HG03439 (cell line): Measurements from ENCODE around the gene DEK.

Experiments used
- ATAC-seq: cut with Tn5 transposase; IDR thresholded peaks from one replicate; pipeline ENCODE4 v1.9.1; 2021; ENCODE audit warnings: mild to moderate bottlenecking, moderate library complexity; ENCODE audit not compliant: unreplicated experiment

DEK gene

DNA sequence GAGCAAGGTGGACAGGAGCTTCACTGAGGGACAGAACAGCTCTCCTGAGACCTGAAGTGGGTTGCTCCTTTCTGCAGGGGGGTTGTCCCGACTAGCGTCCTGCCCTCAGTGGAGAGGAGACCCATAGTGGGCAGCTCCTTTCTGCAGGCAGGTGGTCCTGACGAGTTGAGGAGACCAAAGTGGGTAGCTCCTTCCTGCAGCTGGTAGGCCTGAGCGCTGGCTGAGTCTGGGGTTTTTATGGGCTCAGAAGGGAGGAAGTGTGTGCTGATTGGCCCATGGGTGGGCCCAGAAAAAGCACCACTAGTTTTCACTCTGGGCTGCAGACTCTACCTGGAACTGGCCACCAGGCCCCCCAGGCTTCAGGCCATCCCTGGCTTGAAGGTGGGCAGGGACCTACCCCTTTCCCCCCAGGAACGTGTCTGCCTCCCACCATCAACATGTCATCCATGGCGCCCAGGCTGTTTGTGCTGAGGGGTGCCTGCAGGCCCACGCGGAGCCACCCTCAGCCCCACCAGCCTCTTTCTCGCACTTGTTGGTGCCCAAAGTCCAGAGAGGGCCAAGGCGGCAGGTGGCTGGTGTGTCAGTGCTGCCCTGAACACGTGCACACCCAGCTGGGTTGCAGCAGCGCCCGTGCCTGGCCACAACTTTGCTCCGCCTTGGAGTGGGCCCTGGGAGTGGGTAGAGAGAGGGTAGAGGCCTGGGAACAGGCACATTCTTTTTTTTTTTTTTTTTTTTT, 1.6 kb upstream of the DEK start:
- ATAC-seq, result no peak

DNA sequence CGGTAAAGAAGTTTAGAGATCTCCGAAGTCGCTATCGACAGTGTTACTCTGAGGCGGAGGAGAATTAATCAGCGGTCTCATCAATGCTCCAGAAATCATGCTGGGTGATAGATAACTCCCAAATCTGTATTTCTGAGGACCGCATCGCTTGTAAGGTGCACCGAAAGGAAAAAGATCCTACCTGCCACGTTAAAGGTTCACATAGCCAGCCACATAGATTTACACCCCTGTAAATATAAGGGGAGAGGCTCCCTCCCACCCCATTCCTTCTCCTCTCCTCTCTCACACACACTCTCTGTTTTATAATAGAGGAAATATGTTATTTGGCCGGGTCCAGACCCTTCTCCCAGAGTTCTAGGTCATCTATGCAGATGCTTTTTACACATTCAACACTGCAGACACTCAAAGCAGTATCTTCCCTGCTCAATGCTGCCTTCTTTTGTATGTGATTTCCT, 620 bp upstream of the DEK start:
- no peak for ATAC-seq

DNA sequence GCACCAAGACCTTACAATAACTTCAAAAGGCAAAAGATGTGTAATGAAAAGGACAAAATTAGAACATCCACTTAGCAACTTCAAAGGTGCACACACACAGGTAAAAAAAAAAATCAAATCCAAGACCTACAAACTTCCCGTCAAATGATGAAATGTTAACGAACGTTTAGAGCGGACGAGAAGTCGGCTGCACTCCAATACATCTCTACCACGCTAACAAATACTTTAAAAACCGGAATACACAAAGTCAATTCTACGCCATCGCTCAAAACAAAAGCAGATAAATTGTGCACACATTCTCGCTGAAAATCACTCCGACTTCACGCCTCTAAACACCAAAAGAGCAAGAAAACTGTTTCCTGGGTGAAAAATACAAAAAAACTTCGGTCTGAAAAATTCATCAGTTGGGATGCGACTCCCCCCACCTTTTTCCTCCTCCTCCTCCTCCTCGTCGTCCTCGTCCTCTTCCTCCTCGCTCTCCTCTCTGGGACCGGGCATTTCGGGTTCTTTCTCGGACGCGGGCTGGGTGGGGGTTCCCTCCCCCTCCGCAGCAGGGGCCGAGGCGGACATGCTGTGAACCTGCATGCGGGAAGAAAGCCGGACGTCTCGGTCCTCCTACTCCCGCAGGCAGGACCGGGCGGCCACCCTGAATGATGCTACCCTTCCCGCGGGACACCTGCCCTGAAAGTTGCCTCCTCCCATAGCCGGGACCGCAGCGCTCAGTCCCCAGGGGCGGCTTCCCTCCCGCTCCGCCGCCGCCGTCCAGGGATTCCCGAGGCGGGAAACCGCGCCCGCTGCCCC, 712 bp downstream of the DEK start:
- no peak for ATAC-seq

GRCh38 chr6:18262702-18263417, 1.5 kb downstream of the DEK start:
- ATAC-seq, result peak; percentile 55

DNA sequence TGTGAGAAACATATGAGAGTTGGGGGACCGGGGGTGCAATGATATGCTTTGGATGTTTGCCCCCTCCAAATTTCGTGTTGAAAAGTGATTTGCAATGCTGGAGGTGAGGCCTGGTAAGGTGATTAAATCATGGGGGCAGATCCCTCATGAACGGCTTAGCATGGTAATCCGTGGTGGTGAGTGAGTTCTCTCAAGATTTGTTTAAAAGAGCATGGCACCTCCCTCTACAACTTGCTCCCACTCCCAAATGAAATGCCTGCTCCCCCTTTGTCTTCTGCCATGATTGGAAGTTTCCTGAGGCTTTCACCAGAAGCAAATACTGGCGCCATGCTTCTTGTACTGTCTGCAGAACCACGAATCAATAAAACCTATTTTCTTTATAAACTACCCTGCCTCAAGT, 2.5 kb downstream of the DEK start:
- ATAC-seq, result no peak

DNA sequence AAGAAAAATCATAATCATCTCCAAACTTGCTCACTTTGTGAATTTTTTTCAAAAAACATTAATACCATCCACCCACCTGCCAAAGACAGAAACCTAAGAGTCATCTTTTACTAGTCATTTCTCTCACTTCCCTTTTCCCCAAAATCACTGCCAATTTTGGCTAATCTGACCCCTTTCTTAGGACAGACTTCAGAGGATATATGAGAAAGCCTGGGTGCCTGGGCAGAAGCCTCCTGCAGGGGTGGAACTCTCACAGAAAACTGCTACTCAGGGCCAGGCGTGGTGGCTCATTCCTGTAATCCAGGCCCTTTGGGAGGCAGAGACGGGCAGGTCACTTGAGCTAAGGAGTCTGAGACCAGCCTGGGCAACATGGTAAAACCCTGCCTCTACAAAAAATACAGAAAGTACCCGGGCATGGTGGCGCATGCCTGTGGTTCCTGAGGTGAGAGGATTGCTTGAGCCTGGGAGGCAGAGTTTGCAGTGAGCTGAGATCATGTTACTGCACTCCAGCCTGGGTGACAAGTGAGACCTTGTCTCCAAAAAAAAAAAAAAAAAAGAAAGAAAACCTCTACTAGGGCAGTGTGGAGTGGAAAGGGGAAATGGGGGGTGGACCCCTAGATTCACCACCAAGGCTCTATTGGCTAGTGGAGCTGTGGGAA, 3.8 kb downstream of the DEK start:
- peak; percentile 44 for ATAC-seq

GRCh38 chr6:18259675-18260447, 4.5 kb downstream of the DEK start:
- peak; percentile 0 for ATAC-seq

GRCh38 chr6:18254793-18255192, 9.5 kb downstream of the DEK start:
- ATAC-seq, result no peak

GRCh38 chr6:18253635-18254034, 10.7 kb downstream of the DEK start:
- no peak for ATAC-seq

- ATAC-seq, result no peak
These were observed 15.1 kb downstream of the DEK start for GRCh38 chr6:18249271-18249670.

DNA sequence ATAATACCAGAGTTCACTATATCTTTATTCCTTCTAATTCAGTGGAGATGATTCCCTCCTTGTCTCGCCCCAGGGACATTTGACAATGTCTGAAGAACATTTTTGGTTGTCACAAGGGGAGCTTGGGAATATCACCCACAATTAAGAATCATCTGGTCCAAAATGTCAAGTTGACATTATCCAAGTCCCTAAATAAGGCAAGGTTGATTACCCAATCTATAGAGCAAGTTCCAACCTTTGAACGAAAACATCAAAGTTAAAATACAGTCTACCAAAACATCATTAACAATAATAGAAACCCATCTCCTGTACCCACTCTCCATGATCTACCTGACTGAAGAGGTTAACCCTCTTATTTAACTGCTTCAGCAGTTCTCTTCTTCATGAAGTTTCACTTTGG, 15.6 kb downstream of the DEK start:
- no peak for ATAC-seq

GRCh38 chr6:18247002-18247401, 17.3 kb downstream of the DEK start:
- ATAC-seq, result no peak

DNA sequence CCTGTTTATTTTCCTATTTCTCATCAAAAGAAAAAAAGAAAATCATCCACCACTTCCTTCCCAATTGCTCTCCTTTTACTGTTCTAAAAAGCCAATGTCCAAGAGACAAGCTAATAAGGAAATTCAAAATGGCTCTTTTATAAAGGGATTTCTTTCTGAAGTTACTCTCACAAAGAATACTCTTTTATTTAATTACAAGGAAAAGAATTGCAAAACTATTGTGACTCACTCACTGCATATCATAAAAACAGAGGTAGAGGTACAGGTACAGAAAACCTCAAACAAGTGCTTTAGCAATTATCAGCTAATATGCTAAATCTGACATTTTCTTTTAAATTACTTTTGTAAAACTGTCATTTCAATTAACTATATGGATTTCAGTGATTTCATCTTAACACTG, 18.1 kb downstream of the DEK start:
- no peak for ATAC-seq

DNA sequence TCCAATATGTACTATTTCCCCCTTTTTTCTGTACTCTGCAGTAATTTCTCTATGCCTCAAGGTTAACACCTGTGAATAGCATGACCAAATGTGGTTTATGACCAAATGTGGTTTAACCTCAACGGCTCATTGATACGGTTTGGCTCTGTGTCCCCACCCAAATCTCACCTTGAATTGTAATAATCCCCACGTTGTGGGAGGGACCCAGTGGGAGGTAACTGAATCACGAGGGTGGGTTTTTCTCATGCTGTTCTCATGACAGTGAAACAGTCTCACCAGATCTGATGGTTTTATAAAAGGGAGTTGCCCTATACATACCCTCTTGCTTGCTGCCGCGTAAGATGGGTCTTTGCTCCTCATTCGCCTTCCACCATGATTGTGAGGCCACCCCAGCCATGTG, 18.7 kb downstream of the DEK start:
- ATAC-seq, result no peak

GRCh38 chr6:18245079-18245478, 19.3 kb downstream of the DEK start:
- no peak for ATAC-seq

- ATAC-seq, result no peak
These were observed 20.1 kb downstream of the DEK start for GRCh38 chr6:18244251-18244650.

DNA sequence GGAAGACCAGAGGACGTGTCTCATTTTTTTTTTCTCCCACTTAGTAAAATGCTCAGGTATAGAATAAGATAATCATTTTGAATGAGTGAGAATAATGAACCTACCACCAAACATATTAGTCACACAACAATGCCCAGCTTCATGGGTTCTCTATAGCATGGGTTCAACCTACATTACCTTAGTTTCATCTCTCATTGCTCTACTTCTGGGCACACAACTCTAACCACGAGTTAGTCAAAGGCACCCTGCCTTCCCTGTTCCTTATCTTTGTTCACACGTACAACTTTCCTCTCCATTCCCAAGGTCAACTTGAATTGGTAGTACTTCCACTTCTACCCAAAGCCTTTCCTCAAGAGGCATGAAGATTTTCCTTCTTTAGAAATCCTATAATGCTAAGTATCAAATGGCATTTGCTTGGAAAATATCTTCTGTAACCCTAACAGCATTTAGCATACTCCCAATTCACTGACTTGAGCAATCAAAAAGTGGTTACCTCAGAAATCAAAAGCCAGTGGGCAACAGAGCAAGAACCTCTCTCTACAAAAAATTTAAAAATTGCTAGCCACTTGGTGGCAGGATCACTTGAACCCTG, 20.9 kb downstream of the DEK start:
- ATAC-seq, result no peak

DNA sequence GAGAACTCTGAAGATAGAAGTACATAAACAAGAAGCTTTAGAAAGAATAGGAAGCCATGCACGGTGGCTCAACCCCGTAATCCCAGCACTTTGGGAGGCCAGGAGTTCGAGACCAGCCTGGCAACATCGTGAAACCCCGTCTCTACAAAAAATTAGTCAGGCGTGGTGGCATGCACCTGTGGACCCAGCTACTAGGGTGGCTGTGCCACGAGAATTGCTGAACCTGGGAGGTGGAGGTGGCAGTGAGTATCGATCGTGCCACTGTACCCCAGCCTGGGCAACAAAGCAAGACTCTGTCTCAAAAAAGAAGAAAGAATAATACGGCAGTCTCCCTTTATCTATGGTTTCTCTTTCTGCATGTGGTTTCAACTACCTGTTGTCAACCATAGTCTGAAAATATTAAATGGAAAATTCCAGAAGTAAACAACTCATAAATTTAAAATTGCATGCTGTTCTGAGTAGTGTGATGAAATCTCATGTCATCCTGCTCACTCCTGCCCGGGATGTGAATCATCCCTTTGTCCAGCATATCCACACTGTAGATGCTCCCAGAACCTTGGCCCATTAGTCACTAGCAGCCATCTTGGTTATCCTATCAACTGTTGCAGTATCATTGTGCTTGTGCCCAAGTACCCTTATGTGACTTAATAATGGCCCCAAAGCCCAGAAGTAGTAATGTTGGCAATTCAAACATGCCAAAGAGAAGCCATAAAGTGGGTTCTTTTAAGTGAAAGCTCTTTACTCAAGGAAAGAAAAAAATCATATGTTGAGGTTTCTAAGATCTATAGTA, 22.1 kb downstream of the DEK start:
- no peak for ATAC-seq
